ENCODE measurements around the gene GRIA4.

- no peak for TF ChIP-seq CTCF (IDR thresholded peaks at IDR 0.05)
- no peak for TF ChIP-seq POLR2AphosphoS5 (IDR thresholded peaks at IDR 0.05)
- TF ChIP-seq POLR2A (IDR thresholded peaks at IDR 0.05): no peak
These were observed 83.3 kb downstream of the GRIA4 start for GRCh38 chr11:105693075-105693759.

All from upper lobe of left lung (tissue), 4 donors.